Endothelial cell of umbilical vein (primary cell): ENCODE results near the gene KXD1. TPM values are rescaled to one million over a fixed set of nuclear protein-coding genes. Genes with fewer than 3 reads are reported as not detected.

Experiments used
- BruUV-seq: library from RNA; stranded (reverse); fragments of 400-500 nt; replicated peaks from 2 replicates; lab custom pipeline; 2021; lab: Mats Ljungman, UMichigan
- CTCF ChIA-PET: fragments of 300-600, 350-600 bp; sonication (Branson Sonifier 250); formaldehyde crosslinking; loops from one replicate; lab custom pipeline; 2021; ENCODE audit warnings: antibody characterized with exemption, inconsistent platforms; lab: Charles Lee
- POLR2A ChIA-PET: fragments of 300-600, 350-600 bp; sonication (Branson Sonifier 250); formaldehyde crosslinking; loops from one replicate; lab custom pipeline; 2021; ENCODE audit warnings: antibody characterized with exemption, inconsistent platforms; lab: Charles Lee
- DNase-seq: peaks from one replicate; pipeline ENCODE4 v3.0.0-alpha.2; 2011; ENCODE audit warnings: low read depth, low spot score
- FAIRE-seq: peaks from 2 replicates; lab custom pipeline; 2011; peaks lifted over from hg19 to GRCh38; lab: Jason Lieb, UNC
- H2AFZ ChIP-seq: 2 replicates; pipeline ENCODE4 v1.6.0; 2012; ENCODE audit warnings: low read depth, low read length, control low read depth, inconsistent platforms
- H3K27ac ChIP-seq: 2 replicates; pipeline ENCODE4 v1.5.1; 2011; ENCODE audit warnings: low read depth, mild to moderate bottlenecking, control low read depth, low read length, moderate library complexity; ENCODE audit not compliant: insufficient read depth
- H3K27me3 ChIP-seq, 2 experiments: 2 replicates each; pipeline versions ENCODE4 v1.6.0 to v1.6.1; 2011; ENCODE audit warnings: low read length in 2 of 2, mixed read lengths in 1 of 2; ENCODE audit not compliant: control insufficient read depth in 2 of 2, insufficient read depth in 2 of 2
- H3K36me3 ChIP-seq, 2 experiments: 2 replicates in 1 of 2; 3 replicates in 1 of 2; pipeline ENCODE4 v1.5.1; 2011; ENCODE audit warnings: low read length in 2 of 2, mild to moderate bottlenecking in 1 of 2, moderate library complexity in 1 of 2; ENCODE audit not compliant: control insufficient read depth in 2 of 2, insufficient read depth in 2 of 2; ENCODE audit errors: extremely low read depth in 1 of 2
- H3K4me1 ChIP-seq: 3 replicates; pipeline ENCODE4 v1.5.1; 2011; ENCODE audit warnings: mild to moderate bottlenecking, low read length; ENCODE audit not compliant: control insufficient read depth, insufficient read depth; ENCODE audit errors: extremely low read depth
- H3K4me2 ChIP-seq: 2 replicates; pipeline ENCODE4 v1.6.1; 2011; ENCODE audit warnings: low read length, control low read depth, mixed read lengths; ENCODE audit not compliant: insufficient read depth
- H3K4me3 ChIP-seq, 3 experiments: fragments of 200-600 bp in 1 of 3; sonication (generic), shearing (Covaris generic) in 1 of 3; replicated peaks in 1 of 3; 2 replicates each; pipeline ENCODE4 v1.5.1; 2011 to 2016; ENCODE audit warnings: control low read depth in 3 of 3, low read length in 3 of 3, mild to moderate bottlenecking in 2 of 3, inconsistent platforms in 1 of 3, low read depth in 1 of 3, moderate library complexity in 1 of 3; ENCODE audit not compliant: insufficient read depth in 1 of 3
- H3K79me2 ChIP-seq: 2 replicates; pipeline ENCODE4 v1.6.0; 2012; ENCODE audit warnings: low read length, inconsistent platforms; ENCODE audit not compliant: control insufficient read depth, insufficient read depth
- H3K9ac ChIP-seq: replicated peaks from 2 replicates; pipeline ENCODE3; 2011; ENCODE audit warnings: low read length, control low read depth; ENCODE audit not compliant: insufficient read depth; ENCODE audit errors: extremely low read depth
- H3K9me1 ChIP-seq: replicated peaks from 3 replicates; pipeline ENCODE4 v1.6.0; 2011; ENCODE audit warnings: mild to moderate bottlenecking, low read length; ENCODE audit not compliant: control insufficient read depth, insufficient read depth; ENCODE audit errors: extremely low read depth
- H3K9me3 ChIP-seq: replicated peaks from 2 replicates; pipeline ENCODE4 v1.5.1; 2012; ENCODE audit warnings: low read length, inconsistent platforms; ENCODE audit not compliant: control insufficient read depth, insufficient read depth
- H4K20me1 ChIP-seq: replicated peaks from 2 replicates; pipeline ENCODE3; 2011; ENCODE audit warnings: mild to moderate bottlenecking, low read length; ENCODE audit not compliant: control insufficient read depth, insufficient read depth; ENCODE audit errors: extremely low read depth
- CTCF ChIP-seq, 2 donors: IDR thresholded peaks; 1 replicate in 1 of 2; 2 replicates in 1 of 2; pipeline ENCODE4 v1.5.1; 2011; ENCODE audit warnings: low read length in 2 of 2, mild to moderate bottlenecking in 2 of 2, moderate library complexity in 2 of 2, control low read depth in 1 of 2, inconsistent platforms in 1 of 2, low read depth in 1 of 2; ENCODE audit not compliant: insufficient read depth in 1 of 2; ENCODE audit errors: extremely low read depth in 1 of 2
- EZH2 ChIP-seq: IDR thresholded peaks from 2 replicates; pipeline ENCODE4 v1.6.1; 2012; ENCODE audit warnings: borderline replicate concordance, low read depth, mild to moderate bottlenecking, moderate library complexity, low read length, inconsistent platforms; ENCODE audit not compliant: severe bottlenecking
- FOS ChIP-seq: IDR thresholded peaks from 2 replicates; pipeline ENCODE4 v1.6.1; 2011; ENCODE audit warnings: mild to moderate bottlenecking, low read length, moderate library complexity, borderline replicate concordance; ENCODE audit not compliant: insufficient read depth
- GATA2 ChIP-seq: IDR thresholded peaks from 2 replicates; pipeline ENCODE4 v1.7.0; 2011; ENCODE audit warnings: low read depth, mild to moderate bottlenecking, moderate library complexity, mixed read lengths, low read length; ENCODE audit not compliant: insufficient read length, insufficient read depth
- JUN ChIP-seq: IDR thresholded peaks from 2 replicates; pipeline ENCODE4 v1.6.1; 2011; ENCODE audit warnings: borderline replicate concordance, low read depth; ENCODE audit not compliant: insufficient read length, insufficient read depth
- MYC ChIP-seq: IDR thresholded peaks from one replicate; pipeline ENCODE4 v1.6.1; 2011; ENCODE audit warnings: mild to moderate bottlenecking, low read depth, low read length
- POLR2A ChIP-seq: IDR thresholded peaks from 2 replicates; pipeline ENCODE4 v1.6.1; 2012; ENCODE audit warnings: low read depth, mild to moderate bottlenecking, control low read depth, low read length
- POLR2AphosphoS5 ChIP-seq: IDR thresholded peaks from 2 replicates; pipeline ENCODE4 v1.6.1; 2012; ENCODE audit warnings: low read depth, mild to moderate bottlenecking, control low read depth, low read length, moderate library complexity; ENCODE audit not compliant: insufficient read depth
- dilution Hi-C: fragments of 300-500 bp; cut with MboI; formaldehyde crosslinking; loops from one replicate; pipeline ENCODE4 v1.15.0; 2019; ENCODE audit warnings: low sequenced_read_pairs; ENCODE audit not compliant: extremely low pct_ligation_motif_present
- intact Hi-C: fragments of 100-400 bp; cut with micrococcal nuclease; formaldehyde crosslinking; loops from one replicate; pipeline ENCODE4 v1.10.0; 2022
- polyA plus RNA-seq, 4 experiments: library from polyadenylated mRNA; depleted of rRNA in 3 of 4; stranded (reverse) in 3 of 4; unstranded in 1 of 4; fragments of >200 nt; gene quantifications; 2 replicates each; pipeline versions ENCODE4 v1.2.1 to v1.2.3, GENCODE V29; 2011 to 2012; ENCODE audit warnings: missing spikeins in 1 of 4
- total RNA-seq: library from RNA; stranded (reverse); gene quantifications from 2 replicates; pipeline ENCODE4 v1.2.3, GENCODE V29; 2021
- TF ChIP-seq, protein P1 (sequence below): IDR thresholded peaks from 2 replicates; pipeline ENCODE4 v1.6.1; 2011; ENCODE audit not compliant: insufficient read depth, insufficient read length

The KXD1 gene
- total and polyA plus RNA-seq, 2 donors (not counting 3 experiments of a cell fraction or from before 2014, with no cell fraction given) = 134 to 186 TPM

- Histone ChIP-seq H3K36me3 (no peaks in the 10 kb centered on the region), H3K4me2 (peak overlapping the region; percentile 91), H3K9me3 (no peaks in the 10 kb centered on the region), H2AFZ (no peak overlapping the region), H3K27ac (peak overlapping the region; percentile 84), H3K9me1 (no peaks in the 10 kb centered on the region), H4K20me1 (no peaks in the 10 kb centered on the region), H3K9ac (peak overlapping the region; percentile 89), H3K27me3 (no peaks in the 10 kb centered on the region), H3K4me3 (peak overlapping the region; percentile 56 to 90 (median 81)), H3K79me2 (peaks cover 28% of the 10 kb centered on the region), H3K4me1 (peaks cover 30% of the 10 kb centered on the region)
- BruUV-seq = TSS peak; percentile 50
- no peak for DNase-seq
- TF ChIP-seq GATA2 (no peak), MYC (no peak), JUN (no peak), CTCF (IDR thresholded peaks at IDR 0.05; ENCODE audit: extremely low read depth in 1 of 2, insufficient read depth in 1 of 2, low read depth in 1 of 2, low read length in 2 of 2) (no peak), POLR2A (no peak), POLR2AphosphoS5 (no peak), EZH2 (no peak), FOS (no peak)
- TF ChIP-seq, protein P1, sequence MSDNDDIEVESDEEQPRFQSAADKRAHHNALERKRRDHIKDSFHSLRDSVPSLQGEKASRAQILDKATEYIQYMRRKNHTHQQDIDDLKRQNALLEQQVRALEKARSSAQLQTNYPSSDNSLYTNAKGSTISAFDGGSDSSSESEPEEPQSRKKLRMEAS = no peak
- CTCF ChIA-PET = interaction anchor here (0.6 to 2.0 kb wide), 10 partner anchors 13 to 114 kb away, joined by 3 to 12 read pairs (median 5); partner anchors contain the start of genes ELL, FKBP8 and UBA52
- dilution Hi-C loops = no loop called here
- intact Hi-C loops = no loop called here
- FAIRE-seq = no peak
- POLR2A ChIA-PET = interaction anchor here (0.6 to 1.8 kb wide), 3 partner anchors 13 to 36 kb away, joined by 3 to 9 read pairs (median 8); partner anchors contain the start of genes ELL and UBA52
Measured at GRCh38 chr19:18558202-18558555, 509 bp downstream of the KXD1 start.
